ENCODE results near the gene CCS. TPM values are rescaled to one million over a fixed set of nuclear protein-coding genes. Genes with fewer than 3 reads are reported as not detected.

CCS gene
- total and polyA plus RNA-seq, 9 of the 15 experiments (the other 6 are each of a cell fraction or from before 2014, with no cell fraction given): 1.1 to 46.6 (median 26.8) TPM

DNA sequence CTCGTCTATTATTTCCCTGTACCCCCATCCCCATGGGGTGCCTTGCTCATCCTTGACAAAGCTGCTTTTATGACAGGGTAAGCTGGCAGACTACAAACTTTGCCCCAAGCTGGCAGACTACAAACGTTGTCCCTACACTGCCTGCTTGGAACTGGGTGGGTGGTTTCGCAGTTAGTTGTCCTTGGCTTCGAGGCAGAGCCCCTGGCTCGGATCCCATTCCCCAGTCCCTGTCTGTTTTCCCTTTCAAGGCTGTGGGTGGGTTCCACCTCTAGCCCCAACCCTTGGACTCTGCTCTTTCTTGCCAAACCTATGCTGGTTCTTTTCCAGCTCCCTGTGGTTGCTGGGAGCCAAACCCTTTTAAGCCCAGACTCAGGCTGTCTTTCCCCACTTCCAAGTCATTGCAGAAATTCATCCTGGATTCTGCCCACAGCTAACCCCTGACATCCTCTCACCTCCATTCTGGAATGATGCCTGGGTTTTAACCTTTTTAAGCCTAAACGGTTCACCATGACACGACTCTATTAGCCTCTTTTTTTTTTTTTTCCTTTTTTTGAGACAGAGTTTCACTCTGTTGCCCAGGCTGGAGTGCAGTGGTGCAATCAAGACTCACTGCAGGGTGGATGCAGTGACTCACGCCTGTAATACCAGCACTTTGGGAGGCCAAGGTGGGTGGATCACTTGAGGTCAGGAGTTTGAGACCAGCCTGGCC, 14.3 kb downstream of the CCS start:
- peaks cover 3 to 12% of the 10 kb centered on the region in 2 experiments; a peak in 4 of 5 replicates for H3K4me1 ChIP-seq (replicated peaks in 1 of 2; ENCODE audit: control insufficient read depth in 2 of 2, insufficient read depth in 2 of 2, low read length in 2 of 2)
- no peak overlapping the region for H3K27ac ChIP-seq (ENCODE audit: extremely low read depth, low read depth, low read length)
- no peak for TF ChIP-seq ZNF121 (CRISPR knock-in tag; conservative IDR thresholded peaks at IDR 0.05)
- TF ChIP-seq FOXJ2 (tag; IDR thresholded peaks at IDR 0.05): no peak
- TF ChIP-seq FOXK1 (CRISPR knock-in tag; IDR thresholded peaks at IDR 0.05; ENCODE audit: borderline replicate concordance): no peak
- TF ChIP-seq, protein P1, sequence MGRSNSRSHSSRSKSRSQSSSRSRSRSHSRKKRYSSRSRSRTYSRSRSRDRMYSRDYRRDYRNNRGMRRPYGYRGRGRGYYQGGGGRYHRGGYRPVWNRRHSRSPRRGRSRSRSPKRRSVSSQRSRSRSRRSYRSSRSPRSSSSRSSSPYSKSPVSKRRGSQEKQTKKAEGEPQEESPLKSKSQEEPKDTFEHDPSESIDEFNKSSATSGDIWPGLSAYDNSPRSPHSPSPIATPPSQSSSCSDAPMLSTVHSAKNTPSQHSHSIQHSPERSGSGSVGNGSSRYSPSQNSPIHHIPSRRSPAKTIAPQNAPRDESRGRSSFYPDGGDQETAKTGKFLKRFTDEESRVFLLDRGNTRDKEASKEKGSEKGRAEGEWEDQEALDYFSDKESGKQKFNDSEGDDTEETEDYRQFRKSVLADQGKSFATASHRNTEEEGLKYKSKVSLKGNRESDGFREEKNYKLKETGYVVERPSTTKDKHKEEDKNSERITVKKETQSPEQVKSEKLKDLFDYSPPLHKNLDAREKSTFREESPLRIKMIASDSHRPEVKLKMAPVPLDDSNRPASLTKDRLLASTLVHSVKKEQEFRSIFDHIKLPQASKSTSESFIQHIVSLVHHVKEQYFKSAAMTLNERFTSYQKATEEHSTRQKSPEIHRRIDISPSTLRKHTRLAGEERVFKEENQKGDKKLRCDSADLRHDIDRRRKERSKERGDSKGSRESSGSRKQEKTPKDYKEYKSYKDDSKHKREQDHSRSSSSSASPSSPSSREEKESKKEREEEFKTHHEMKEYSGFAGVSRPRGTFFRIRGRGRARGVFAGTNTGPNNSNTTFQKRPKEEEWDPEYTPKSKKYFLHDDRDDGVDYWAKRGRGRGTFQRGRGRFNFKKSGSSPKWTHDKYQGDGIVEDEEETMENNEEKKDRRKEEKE (IDR thresholded peaks at IDR 0.05; ENCODE audit: borderline replicate concordance in 1 of 2, control insufficient read depth in 1 of 2, low read depth in 2 of 2, low read length in 1 of 2): no peak
- TF ChIP-seq PURB (CRISPR knock-in tag; IDR thresholded peaks at IDR 0.05; ENCODE audit: low read depth): no peak
- no peak for TF ChIP-seq CBFA2T3 (IDR thresholded peaks at IDR 0.05)
- no peak for TF ChIP-seq CCNT2 (IDR thresholded peaks at IDR 0.05; ENCODE audit: borderline replicate concordance, extremely low read depth, insufficient read length, low read depth, low read length)
- no peak for TF ChIP-seq NBN (IDR thresholded peaks at IDR 0.05; ENCODE audit: low read depth)
- no peak for TF ChIP-seq KAT8 (IDR thresholded peaks at IDR 0.05; ENCODE audit: low read depth)
- no peak for TF ChIP-seq NCOA6 (IDR thresholded peaks at IDR 0.05)
- no peak for TF ChIP-seq TFAM (CRISPR knock-in tag; conservative IDR thresholded peaks at IDR 0.05)
- TF ChIP-seq DACH1 (IDR thresholded peaks at IDR 0.05; ENCODE audit: partially characterized antibody): no peak
- no peak for TF ChIP-seq ZNF165 (CRISPR knock-in tag; IDR thresholded peaks at IDR 0.05; ENCODE audit: borderline replicate concordance)
- intact Hi-C loops (cut with micrococcal nuclease) (no loop called here), in situ Hi-C loops (cut with MboI) (no loop called here)
- no TSS peak for BruUV-seq (replicated peaks)
- H3K4me2 ChIP-seq (ENCODE audit: insufficient read depth, low read length): no peak overlapping the region
- POLR2A ChIA-PET: interaction anchor here (0.7 to 5.3 kb wide), 5 partner anchors 9 to 23 kb away, joined by 3 to 34 read pairs (median 3); partner anchors contain the start of genes CCDC87, CCS and RBM14
- DNase-seq (ENCODE audit: extremely low read depth in 1 of 4, low spot score in 3 of 4): no peak
- H3K9me1 ChIP-seq (ENCODE audit: control insufficient read depth, insufficient read depth, low read length): no peaks in the 10 kb centered on the region
- WGBS (ENCODE audit: insufficient coverage, low coverage, missing lambda C conversion rate): 61% methylated on average over 8 of the region's 8 CpGs
- H4K20me1 ChIP-seq (replicated peaks; ENCODE audit: control insufficient read depth, insufficient read depth, low read length): no peaks in the 10 kb centered on the region
- no peaks in the 10 kb centered on the region for H3K79me2 ChIP-seq (ENCODE audit: control insufficient read depth, insufficient read depth, low read length)
- H3K9ac ChIP-seq (ENCODE audit: insufficient read depth in 1 of 2, low read depth in 2 of 2, low read length in 2 of 2): no peak overlapping the region
- H2AFZ ChIP-seq (ENCODE audit: low read depth, low read length): no peak overlapping the region
- CTCF ChIA-PET (ENCODE audit: low intra/inter-chr PET ratio): no interaction called here
- peaks cover 24% of the 10 kb centered on the region; the same call in 2 of the 3 replicates for H3K36me3 ChIP-seq (ENCODE audit: control insufficient read depth, insufficient read depth, low read length)
- no peak for FAIRE-seq
- no peaks in the 10 kb centered on the region; the same call in 1 of the 2 replicates for H3K9me3 ChIP-seq (replicated peaks; ENCODE audit: control insufficient read depth, insufficient read depth, low read depth, low read length)
- no peak overlapping the region for H3K4me3 ChIP-seq
- no peak for ATAC-seq
- no peaks in the 10 kb centered on the region for H3K27me3 ChIP-seq (ENCODE audit: control insufficient read depth in 2 of 2, insufficient read depth in 2 of 2, low read length in 2 of 2)
